NCI-H82 (cell line): ENCODE data around the gene BACH2.
A peak's percentile ranks its signal among the peaks of the same experiment; 100 is the strongest.

Experiments
- DNase-seq: peaks from one replicate; lab custom pipeline; 2025; lab: John Stamatoyannopoulos, UW

BACH2 gene

GRCh38 chr6:90237350-90237990 lies 59.2 kb downstream of the BACH2 start:
- no peak for DNase-seq

DNA sequence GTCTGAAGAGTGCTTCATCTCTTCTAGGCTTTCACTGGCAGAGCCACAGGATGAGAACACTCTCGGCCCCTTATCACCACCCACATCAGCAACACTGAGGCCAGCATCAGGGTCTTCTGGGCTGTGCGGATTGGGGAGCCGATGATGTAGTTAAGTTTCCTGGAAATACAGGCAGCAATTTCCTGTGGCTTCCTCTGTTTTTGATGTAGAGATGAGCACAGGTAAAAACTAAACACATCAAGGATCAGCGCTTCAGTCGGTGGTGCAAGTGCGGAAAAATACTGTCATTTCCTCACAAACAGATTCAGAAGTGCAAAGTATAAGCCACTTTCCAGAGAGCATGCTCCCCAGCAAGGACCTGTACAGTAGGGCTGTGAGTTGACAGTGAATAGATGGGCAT lies 62.6 kb downstream of the BACH2 start:
- DNase-seq = no peak

DNA sequence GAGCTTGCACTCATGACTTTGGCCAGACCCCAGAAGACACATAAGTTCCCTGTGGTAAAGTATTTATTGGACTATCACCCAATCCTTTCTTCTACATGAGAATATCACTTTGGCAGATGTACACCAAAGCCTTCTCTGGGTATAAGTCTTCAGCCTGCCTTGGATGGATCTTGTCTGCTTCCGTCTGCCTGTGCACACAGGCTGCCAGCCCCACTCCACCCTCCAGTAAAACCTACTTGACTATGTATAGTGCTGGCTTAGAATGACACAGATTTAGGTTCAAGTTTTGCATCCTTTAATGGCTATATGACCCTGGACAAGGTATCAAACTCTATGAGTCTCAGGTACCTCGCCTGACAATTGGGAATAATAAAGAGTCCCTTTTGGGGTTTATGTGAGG lies 63.4 kb downstream of the BACH2 start:
- DNase-seq = no peak

- DNase-seq = no peak
Measured at GRCh38 chr6:90231798-90232197, 64.8 kb downstream of the BACH2 start.

DNA sequence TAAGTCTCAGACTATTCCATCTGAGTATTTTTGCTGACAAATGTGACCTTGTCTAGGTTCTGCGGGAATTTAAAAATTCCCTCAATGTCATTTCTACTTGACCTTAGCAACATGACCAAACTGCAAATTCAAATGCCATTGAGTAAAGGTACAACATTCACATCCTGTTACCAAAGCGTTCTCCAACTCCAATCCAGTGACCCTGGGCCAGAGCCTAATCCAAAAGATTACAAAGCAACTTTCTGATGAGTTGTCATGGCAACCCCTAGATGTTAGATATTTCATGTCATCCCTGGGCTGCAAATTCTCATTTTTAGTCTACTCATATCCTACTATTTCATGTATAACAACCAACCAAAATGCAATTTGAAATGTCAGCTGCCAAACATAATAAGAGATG lies 65.3 kb downstream of the BACH2 start:
- no peak for DNase-seq

- no peak for DNase-seq
Measured at GRCh38 chr6:90230548-90231215, 66.0 kb downstream of the BACH2 start.

DNA sequence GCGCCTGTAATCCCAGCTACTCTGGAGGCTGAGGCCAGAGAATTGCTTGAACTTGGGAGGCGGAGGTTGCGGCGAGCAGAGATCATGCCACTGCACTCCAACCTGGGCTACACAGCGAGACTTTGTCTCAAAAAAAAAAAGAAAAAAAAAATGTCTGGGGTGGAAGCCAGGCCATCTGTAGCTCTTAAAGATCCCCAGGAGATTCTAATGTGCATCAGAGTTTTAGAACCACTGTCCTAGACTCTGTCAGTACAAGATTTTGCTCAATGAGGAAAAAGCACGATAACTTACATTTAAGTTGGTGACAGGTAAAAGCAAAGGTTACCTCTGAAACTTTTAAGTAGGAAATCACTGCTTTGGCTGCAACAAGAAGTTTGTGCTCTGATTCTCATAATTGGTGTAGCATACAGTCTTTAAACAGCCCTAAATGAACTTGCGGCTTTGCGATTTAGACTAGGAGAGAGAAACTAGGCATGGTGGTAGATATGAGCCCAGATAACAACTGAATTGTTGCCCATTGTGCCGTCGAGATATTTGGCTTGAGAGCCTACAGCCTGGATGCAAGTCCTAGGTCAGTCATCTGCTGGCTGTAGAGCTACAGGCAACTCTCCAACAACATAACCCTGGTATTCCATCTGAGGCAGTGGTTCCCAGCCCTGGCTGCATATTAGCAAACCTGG lies 67.2 kb downstream of the BACH2 start:
- no peak for DNase-seq

DNA sequence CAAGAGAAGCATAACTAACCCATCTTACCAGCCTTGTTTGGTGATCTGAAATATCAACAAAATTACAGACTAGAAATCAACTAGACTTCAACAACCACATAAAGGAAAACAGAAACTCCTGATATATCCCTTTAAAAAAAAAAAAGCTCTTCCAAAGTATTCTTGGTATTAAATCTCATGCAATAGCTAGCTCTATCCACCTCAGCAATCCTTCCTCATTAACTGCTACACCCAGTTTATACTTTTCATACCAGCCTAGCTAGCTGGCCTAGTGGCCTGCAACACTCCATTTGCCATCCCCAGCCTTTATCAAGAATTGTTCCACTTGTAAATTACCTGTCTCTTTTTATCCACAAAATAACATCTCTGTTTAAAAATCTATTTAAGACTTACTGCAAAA lies 69.0 kb downstream of the BACH2 start:
- DNase-seq = no peak

DNA sequence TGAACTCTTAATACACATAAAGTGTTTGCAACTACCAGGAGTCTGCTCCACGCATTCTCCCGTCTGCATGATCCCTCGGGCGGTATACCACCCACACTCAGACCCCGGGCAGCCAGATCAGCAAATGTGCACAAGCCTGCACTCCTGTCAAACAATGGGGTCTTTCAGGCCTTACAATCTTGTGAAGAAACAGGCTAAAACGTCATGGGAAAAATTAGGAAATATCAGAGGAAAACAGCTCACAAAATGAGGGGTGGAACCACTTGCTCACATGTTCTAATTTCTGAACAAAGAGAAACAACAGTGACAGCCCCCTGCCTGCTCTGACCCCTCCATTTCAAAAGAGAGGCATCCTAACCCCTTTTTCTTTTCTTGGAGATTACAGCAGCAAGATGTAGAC lies 69.4 kb downstream of the BACH2 start:
- no peak for DNase-seq

GRCh38 chr6:90226257-90226656 lies 70.4 kb downstream of the BACH2 start:
- DNase-seq = no peak

DNA sequence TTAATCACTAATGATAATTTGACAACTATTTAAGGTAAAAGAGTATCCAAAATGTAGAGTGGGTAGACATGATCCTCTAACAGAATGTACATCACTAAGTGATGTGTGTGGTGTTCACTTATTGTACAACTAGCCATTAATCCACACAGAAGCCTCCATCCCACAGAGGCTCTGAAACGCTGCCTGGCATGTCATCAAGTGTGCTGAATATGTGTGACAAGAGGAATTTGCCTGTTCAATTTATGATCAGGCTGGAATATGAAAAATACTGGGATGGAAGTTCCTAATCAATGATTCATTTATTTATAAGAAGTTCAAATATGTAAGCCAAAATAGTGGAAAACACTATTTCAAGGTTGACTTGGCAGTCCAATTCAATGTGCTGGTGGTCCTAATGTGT lies 72.4 kb downstream of the BACH2 start:
- DNase-seq = no peak

- DNase-seq = no peak
Measured at GRCh38 chr6:90222724-90223198, 73.9 kb downstream of the BACH2 start.

GRCh38 chr6:90222008-90222407 lies 74.6 kb downstream of the BACH2 start:
- no peak for DNase-seq

DNA sequence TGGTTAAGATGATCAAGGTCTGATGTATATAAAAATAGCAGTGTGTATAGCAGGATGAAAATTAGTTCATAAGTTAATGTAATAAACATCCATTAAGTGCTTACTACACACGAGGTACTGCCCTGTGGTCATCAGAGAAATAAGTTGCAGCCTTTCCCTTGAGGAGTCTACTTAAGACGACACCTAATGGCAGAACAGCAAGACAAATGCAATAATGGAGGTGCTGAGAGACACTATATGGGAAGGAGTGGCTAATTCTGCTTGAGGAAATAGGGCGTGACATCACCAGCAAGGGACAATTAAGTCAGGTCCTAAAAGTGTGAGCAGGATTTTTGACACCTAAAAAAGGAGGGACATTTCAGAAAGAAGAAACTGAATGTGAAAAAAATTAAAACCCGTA lies 75.2 kb downstream of the BACH2 start:
- DNase-seq = no peak

GRCh38 chr6:90220273-90220672 lies 76.4 kb downstream of the BACH2 start:
- no peak for DNase-seq

DNA sequence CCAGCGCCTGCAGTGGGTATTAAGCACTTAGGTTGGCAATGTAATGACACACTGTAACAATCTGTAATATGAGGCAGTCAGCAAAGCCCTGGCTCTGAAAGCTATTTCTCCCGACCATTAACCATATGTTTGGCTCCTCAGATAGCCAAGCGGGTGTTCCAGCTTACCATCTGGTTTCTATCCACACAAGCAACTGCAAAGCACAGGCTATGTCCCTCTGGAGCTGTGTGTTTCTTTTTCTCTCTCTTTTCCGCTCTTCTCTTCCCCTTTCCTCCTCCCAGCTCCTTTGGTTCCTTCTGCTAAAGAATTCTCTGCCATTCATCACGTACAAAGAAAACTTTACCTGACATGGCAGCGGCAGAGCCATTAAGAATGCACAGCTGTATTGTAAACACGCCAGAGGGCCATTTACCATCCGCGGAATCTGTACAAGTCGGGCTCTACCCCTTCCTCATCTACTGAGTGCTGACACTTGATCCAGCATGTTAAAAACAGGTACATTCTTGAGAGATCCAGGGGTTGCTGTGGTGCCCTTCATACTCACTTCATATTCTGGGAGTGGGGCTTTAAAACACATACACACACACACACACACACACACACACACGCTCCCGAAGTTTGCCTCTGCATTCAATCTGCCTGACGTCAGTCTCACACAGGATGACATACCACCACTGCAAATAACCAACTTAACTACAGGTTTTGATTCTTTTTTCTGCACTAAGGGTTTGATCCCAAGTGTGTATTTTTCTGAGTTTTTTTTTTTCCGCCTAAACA lies 77.2 kb downstream of the BACH2 start:
- DNase-seq = peak; percentile 88

- no peak for DNase-seq
Measured at GRCh38 chr6:90218959-90219208, 77.8 kb downstream of the BACH2 start.

DNA sequence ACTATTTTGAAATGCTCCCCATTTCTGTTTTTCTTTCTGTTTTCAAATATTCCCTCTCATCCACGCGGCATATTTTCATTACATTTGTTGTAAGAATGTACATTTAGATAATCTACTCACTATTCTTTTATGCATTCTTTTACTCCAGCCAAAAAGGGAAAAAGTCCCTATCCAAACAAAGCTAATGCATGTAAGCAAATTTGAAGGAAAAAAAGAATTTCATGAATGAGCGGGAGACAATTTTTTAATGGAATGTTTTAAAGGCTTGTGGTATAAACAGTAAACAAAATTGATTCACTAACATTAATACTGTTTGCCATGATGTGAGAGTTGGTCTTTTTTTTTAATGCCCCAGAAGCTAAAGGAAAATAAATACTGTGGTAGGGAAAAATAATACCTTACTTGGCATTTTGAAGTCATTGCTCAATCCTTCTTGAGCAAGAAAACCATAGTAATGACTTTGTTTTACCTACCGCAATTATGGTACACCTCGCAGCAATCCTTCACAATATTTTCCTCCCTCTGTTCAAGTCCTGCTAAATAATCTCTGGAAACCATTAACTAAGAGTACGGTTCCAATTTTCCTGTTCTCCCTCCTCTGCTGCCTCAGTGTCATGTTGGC lies 79.0 kb downstream of the BACH2 start:
- no peak for DNase-seq

- no peak for DNase-seq
Measured at GRCh38 chr6:90216072-90216977, 80.3 kb downstream of the BACH2 start.

DNA sequence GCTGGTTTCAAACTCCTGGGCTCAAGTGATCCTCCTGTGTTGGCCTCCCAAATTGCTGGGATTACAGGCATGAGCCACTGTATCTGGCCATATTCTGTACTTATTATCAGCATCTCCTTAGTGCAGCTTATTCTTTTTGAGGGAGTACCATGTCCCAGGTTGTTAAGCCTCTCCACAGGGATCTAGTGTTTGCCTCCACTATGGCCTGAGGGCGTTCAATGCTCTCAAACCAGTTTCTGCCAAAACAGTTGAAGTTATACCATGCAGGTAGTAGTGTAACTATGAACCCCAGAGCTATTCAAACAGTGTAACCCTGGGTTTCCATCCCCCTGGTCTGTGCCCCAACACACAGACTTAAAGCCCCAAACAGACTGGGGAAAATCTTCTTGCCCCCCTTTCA lies 81.7 kb downstream of the BACH2 start:
- no peak for DNase-seq

GRCh38 chr6:90214461-90214860 lies 82.2 kb downstream of the BACH2 start:
- DNase-seq = no peak
